Neural cell (in vitro differentiated cells): ENCODE measurements around the gene DPF1. TPM values are rescaled to one million over a fixed set of nuclear protein-coding genes. Genes with fewer than 3 reads are reported as not detected.

ENCODE experiments used
- H2AFZ ChIP-seq: fragments of 200-600, 300-800 bp; sonication (generic), shearing (Covaris generic); 2 replicates; pipeline ENCODE4 v1.6.0; 2014; ENCODE audit warnings: low read depth, mild to moderate bottlenecking, antibody characterized with exemption, low read length, moderate library complexity
- H3F3A ChIP-seq: fragments of 200-600 bp; shearing (Covaris generic); 2 replicates; pipeline ENCODE4 v1.6.1; 2016; ENCODE audit warnings: mild to moderate bottlenecking, moderate library complexity, mixed read lengths, antibody characterized with exemption, low read length; ENCODE audit not compliant: insufficient read depth, poor library complexity, severe bottlenecking
- H3K27ac ChIP-seq: fragments of 200-600, 300-800 bp; sonication (generic), shearing (Covaris generic); 2 replicates; pipeline ENCODE4 v1.5.1; 2014; ENCODE audit warnings: mild to moderate bottlenecking, low read length, moderate library complexity
- H3K27me3 ChIP-seq: fragments of 300-800, 200-600 bp; sonication (generic), shearing (Covaris generic); 2 replicates; pipeline ENCODE4 v1.6.0; 2014; ENCODE audit warnings: mild to moderate bottlenecking, low read depth, low read length, moderate library complexity; ENCODE audit not compliant: insufficient read depth
- H3K36me3 ChIP-seq: fragments of 300-800, 200-600 bp; sonication (generic), shearing (Covaris generic); 2 replicates; pipeline ENCODE4 v1.5.1; 2014; ENCODE audit warnings: mild to moderate bottlenecking, antibody characterized with exemption, low read length, moderate library complexity; ENCODE audit not compliant: insufficient read depth
- H3K4me2 ChIP-seq: fragments of 300-800, 200-600 bp; sonication (generic), shearing (Covaris generic); 2 replicates; pipeline ENCODE4 v1.6.0; 2014; ENCODE audit warnings: mild to moderate bottlenecking, low read length
- H3K4me3 ChIP-seq: fragments of 300-800, 200-600 bp; sonication (generic), shearing (Covaris generic); 2 replicates; pipeline ENCODE4 v1.5.1; 2014; ENCODE audit warnings: mild to moderate bottlenecking, low read length, moderate library complexity
- H3K79me2 ChIP-seq: fragments of 200-600 bp; shearing (Covaris generic); replicated peaks from 2 replicates; pipeline ENCODE4 v1.6.0; 2014; ENCODE audit warnings: mild to moderate bottlenecking, low read length, moderate library complexity; ENCODE audit not compliant: insufficient read depth
- H3K9ac ChIP-seq: fragments of 300-800, 200-600 bp; sonication (generic), shearing (Covaris generic); 2 replicates; pipeline ENCODE4 v1.6.1; 2016; ENCODE audit warnings: mild to moderate bottlenecking, low read length, mixed read lengths
- H3K9me2 ChIP-seq: fragments of 200-600 bp; shearing (Covaris generic); 2 replicates; pipeline ENCODE4 v1.6.1; 2016; ENCODE audit warnings: mild to moderate bottlenecking, low read length, mixed read lengths; ENCODE audit not compliant: insufficient read depth
- H3K9me3 ChIP-seq: fragments of 200-600, 300-800 bp; sonication (generic), shearing (Covaris generic); 2 replicates; pipeline ENCODE4 v1.6.1; 2016; ENCODE audit warnings: mild to moderate bottlenecking, mixed run types, low read length, moderate library complexity, mixed read lengths
- H4K20me1 ChIP-seq: fragments of 200-600 bp; shearing (Covaris generic); 2 replicates; pipeline ENCODE4 v1.6.1; 2016; ENCODE audit warnings: mild to moderate bottlenecking, mixed run types; ENCODE audit not compliant: insufficient read depth
- CTCF ChIP-seq: fragments of 450-650 bp; IDR thresholded peaks from 2 replicates; pipeline ENCODE4 v1.5.1; 2014; ENCODE audit warnings: antibody characterized with exemption, mild to moderate bottlenecking, moderate library complexity; ENCODE audit not compliant: poor library complexity, severe bottlenecking
- EP300 ChIP-seq: fragments of 450-650 bp; conservative IDR thresholded peaks from 2 replicates; pipeline ENCODE4 v1.6.1; 2014; ENCODE audit warnings: antibody characterized with exemption, mild to moderate bottlenecking, moderate library complexity; ENCODE audit not compliant: poor library complexity, severe bottlenecking
- EZH2 ChIP-seq: fragments of 200-600, 300-800 bp; shearing (Covaris generic), sonication (generic); IDR thresholded peaks from 2 replicates; pipeline ENCODE4 v1.6.1; 2014; ENCODE audit warnings: antibody characterized with exemption, low read length, borderline replicate concordance, mild to moderate bottlenecking; ENCODE audit not compliant: insufficient read depth, poor library complexity, severe bottlenecking
- MXI1 ChIP-seq: fragments of 450-650 bp; conservative IDR thresholded peaks from 2 replicates; pipeline ENCODE4 v1.6.1; 2014; ENCODE audit warnings: antibody characterized with exemption, mild to moderate bottlenecking; ENCODE audit not compliant: poor library complexity, severe bottlenecking
- POLR2AphosphoS5 ChIP-seq: IDR thresholded peaks from 2 replicates; pipeline ENCODE4 v1.6.1; 2012
- RAD21 ChIP-seq: fragments of 450-650 bp; conservative IDR thresholded peaks from 2 replicates; pipeline ENCODE4 v1.6.1; 2014; ENCODE audit warnings: antibody characterized with exemption, mild to moderate bottlenecking, moderate library complexity
- SMC3 ChIP-seq: fragments of 450-650 bp; conservative IDR thresholded peaks from 2 replicates; pipeline ENCODE4 v1.6.1; 2014; ENCODE audit warnings: antibody characterized with exemption, mild to moderate bottlenecking, moderate library complexity; ENCODE audit not compliant: poor library complexity
- TAF1 ChIP-seq: IDR thresholded peaks from 2 replicates; pipeline ENCODE4 v1.6.1; 2012; ENCODE audit warnings: low read depth
- polyA plus RNA-seq: library from polyadenylated mRNA; depleted of rRNA; stranded (reverse); fragments of >200 nt; gene quantifications from 2 replicates; pipeline ENCODE4 v1.2.3, GENCODE V29; 2014
- TF ChIP-seq, protein P1 (sequence below): IDR thresholded peaks from 2 replicates; pipeline ENCODE4 v1.6.1; 2012; ENCODE audit warnings: borderline replicate concordance

Gene DPF1
- polyA plus RNA-seq, 1 donor from 2014 or later, result 118 TPM

DNA sequence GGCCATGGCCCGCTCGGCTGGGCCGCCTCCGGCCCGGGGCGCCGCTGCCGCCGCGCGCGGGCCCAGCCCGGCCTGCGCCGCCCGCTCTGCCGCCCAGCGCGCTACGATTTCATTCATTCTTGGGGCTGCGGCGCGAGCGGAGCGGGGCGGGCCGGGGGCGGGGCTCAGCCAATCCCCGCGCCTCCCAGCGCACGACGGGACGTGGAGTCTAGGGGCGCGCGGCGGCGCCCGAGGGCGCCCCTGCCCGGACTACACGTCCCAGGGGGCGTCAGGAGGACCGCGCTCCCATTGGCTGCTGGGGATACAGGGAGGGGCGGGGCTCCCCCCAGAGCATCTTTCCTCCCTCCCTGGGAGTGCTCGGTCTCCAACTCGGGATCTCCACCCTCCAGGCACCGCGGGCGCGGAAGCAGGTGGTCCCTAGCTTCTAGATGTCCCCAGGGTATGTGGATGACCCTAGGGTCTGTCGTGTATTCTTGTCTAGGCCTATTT lies 5.6 kb upstream of the DPF1 start:
- Histone ChIP-seq H4K20me1 (no peaks in the 10 kb centered on the region), H3K27me3 (no peaks in the 10 kb centered on the region), H3K36me3 (no peaks in the 10 kb centered on the region), H3K9ac (peak overlapping the region; percentile 100), H3K4me3 (peak overlapping the region; percentile 100), H3K9me2 (no peaks in the 10 kb centered on the region), H3K9me3 (no peaks in the 10 kb centered on the region), H3K4me2 (peak overlapping the region; percentile 15), H2AFZ (peak overlapping the region; percentile 47), H3K27ac (peak overlapping the region; percentile 97), H3K79me2 (peaks cover 35% of the 10 kb centered on the region), H3F3A (no peaks in the 10 kb centered on the region)
- TF ChIP-seq MXI1 (peak; percentile 57), SMC3 (peak; percentile 47), EP300 (peak; percentile 53), RAD21 (peak; percentile 29), TAF1 (no peak), CTCF (peak; percentile 36), EZH2 (no peak), POLR2AphosphoS5 (peak; percentile 76)
- TF ChIP-seq, protein P1, sequence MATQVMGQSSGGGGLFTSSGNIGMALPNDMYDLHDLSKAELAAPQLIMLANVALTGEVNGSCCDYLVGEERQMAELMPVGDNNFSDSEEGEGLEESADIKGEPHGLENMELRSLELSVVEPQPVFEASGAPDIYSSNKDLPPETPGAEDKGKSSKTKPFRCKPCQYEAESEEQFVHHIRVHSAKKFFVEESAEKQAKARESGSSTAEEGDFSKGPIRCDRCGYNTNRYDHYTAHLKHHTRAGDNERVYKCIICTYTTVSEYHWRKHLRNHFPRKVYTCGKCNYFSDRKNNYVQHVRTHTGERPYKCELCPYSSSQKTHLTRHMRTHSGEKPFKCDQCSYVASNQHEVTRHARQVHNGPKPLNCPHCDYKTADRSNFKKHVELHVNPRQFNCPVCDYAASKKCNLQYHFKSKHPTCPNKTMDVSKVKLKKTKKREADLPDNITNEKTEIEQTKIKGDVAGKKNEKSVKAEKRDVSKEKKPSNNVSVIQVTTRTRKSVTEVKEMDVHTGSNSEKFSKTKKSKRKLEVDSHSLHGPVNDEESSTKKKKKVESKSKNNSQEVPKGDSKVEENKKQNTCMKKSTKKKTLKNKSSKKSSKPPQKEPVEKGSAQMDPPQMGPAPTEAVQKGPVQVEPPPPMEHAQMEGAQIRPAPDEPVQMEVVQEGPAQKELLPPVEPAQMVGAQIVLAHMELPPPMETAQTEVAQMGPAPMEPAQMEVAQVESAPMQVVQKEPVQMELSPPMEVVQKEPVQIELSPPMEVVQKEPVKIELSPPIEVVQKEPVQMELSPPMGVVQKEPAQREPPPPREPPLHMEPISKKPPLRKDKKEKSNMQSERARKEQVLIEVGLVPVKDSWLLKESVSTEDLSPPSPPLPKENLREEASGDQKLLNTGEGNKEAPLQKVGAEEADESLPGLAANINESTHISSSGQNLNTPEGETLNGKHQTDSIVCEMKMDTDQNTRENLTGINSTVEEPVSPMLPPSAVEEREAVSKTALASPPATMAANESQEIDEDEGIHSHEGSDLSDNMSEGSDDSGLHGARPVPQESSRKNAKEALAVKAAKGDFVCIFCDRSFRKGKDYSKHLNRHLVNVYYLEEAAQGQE, result peak; percentile 70

GRCh38 chr19:38228491-38229439 lies 4.7 kb upstream of the DPF1 start:
- H3K9ac ChIP-seq, result peak overlapping the region; percentile 100
- TF ChIP-seq, protein P1, result peak; percentile 61
- TF ChIP-seq TAF1, result peak; percentile 78
- peak; percentile 69 for TF ChIP-seq POLR2AphosphoS5
- TF ChIP-seq MXI1, result no peak
- TF ChIP-seq CTCF, result no peak
- TF ChIP-seq EP300, result peak; percentile 29

More at GRCh38 chr19:38228491-38229439, 4.7 kb upstream of the DPF1 start:
- peak overlapping the region; percentile 56 for H2AFZ ChIP-seq
- no peaks in the 10 kb centered on the region for H3K27me3 ChIP-seq
- H3K4me2 ChIP-seq, result peak overlapping the region; percentile 68
- no peaks in the 10 kb centered on the region for H4K20me1 ChIP-seq
- H3K27ac ChIP-seq, result peak overlapping the region; percentile 97
- no peaks in the 10 kb centered on the region for H3F3A ChIP-seq
- peak overlapping the region; percentile 100 for H3K4me3 ChIP-seq
- no peaks in the 10 kb centered on the region for H3K9me3 ChIP-seq
- H3K79me2 ChIP-seq, result peaks cover 41% of the 10 kb centered on the region
- no peaks in the 10 kb centered on the region for H3K36me3 ChIP-seq
- H3K9me2 ChIP-seq, result no peaks in the 10 kb centered on the region
